ENCODE results near the gene CARD10. TPM values are rescaled to one million over a fixed set of nuclear protein-coding genes. Genes with fewer than 3 reads are reported as not detected.

Gene CARD10
- total and polyA plus RNA-seq, 8 donors = 10.3 to 19.7 (median 15.4) TPM

GRCh38 chr22:37491559-37492427 is 27.4 kb downstream of the CARD10 start:
- H3K27me3 ChIP-seq = no peaks in the 10 kb centered on the region
- H3K9me3 ChIP-seq = no peaks in the 10 kb centered on the region
- H3K36me3 ChIP-seq = peaks cover 0 to 22% of the 10 kb centered on the region in 2 donors
- no peak overlapping the region for H3K4me3 ChIP-seq
- TF ChIP-seq CTCF (IDR thresholded peaks at IDR 0.05) = no peak
- no peak for ATAC-seq
- no peak for DNase-seq
- no peak overlapping the region for H3K27ac ChIP-seq
- peaks cover 2 to 13% of the 10 kb centered on the region in 2 donors for H3K4me1 ChIP-seq
- intact Hi-C loops (cut with DNase I) = no loop called here

- H3K4me3 ChIP-seq = no peak overlapping the region
- H3K36me3 ChIP-seq = peaks cover 0 to 20% of the 10 kb centered on the region in 2 donors
- no peak for TF ChIP-seq CTCF (IDR thresholded peaks at IDR 0.05)
- H3K9me3 ChIP-seq = no peaks in the 10 kb centered on the region
- H3K27me3 ChIP-seq = no peaks in the 10 kb centered on the region
- peaks cover 9 to 20% of the 10 kb centered on the region in 2 donors for H3K4me1 ChIP-seq
- ATAC-seq (no peak), DNase-seq (no peak)
- H3K27ac ChIP-seq = no peak overlapping the region
- intact Hi-C loops (cut with DNase I) = no loop called here
These were observed 28.1 kb downstream of the CARD10 start for GRCh38 chr22:37491106-37491505.

- intact Hi-C loops (cut with DNase I) = no loop called here
- Histone ChIP-seq H3K4me3 (no peak overlapping the region), H3K36me3 (peaks cover 0 to 14% of the 10 kb centered on the region in 2 donors), H3K9me3 (no peaks in the 10 kb centered on the region), H3K4me1 (peaks cover 10 to 31% of the 10 kb centered on the region in 2 donors), H3K27ac (no peak overlapping the region), H3K27me3 (no peaks in the 10 kb centered on the region)
- ATAC-seq = no peak
- DNase-seq = no peak
- TF ChIP-seq CTCF (IDR thresholded peaks at IDR 0.05) = no peak
These were observed 29.2 kb downstream of the CARD10 start for GRCh38 chr22:37489983-37490382.

GRCh38 chr22:37488337-37489135 is 30.7 kb downstream of the CARD10 start:
- no peak for DNase-seq
- no peak overlapping the region for H3K4me3 ChIP-seq
- no peaks in the 10 kb centered on the region for H3K9me3 ChIP-seq
- no peak for ATAC-seq
- no peak overlapping the region for H3K27ac ChIP-seq
- H3K36me3 ChIP-seq = peaks cover 0 to 14% of the 10 kb centered on the region in 2 donors
- H3K4me1 ChIP-seq = peaks cover 17 to 43% of the 10 kb centered on the region in 2 donors
- intact Hi-C loops (cut with DNase I) = no loop called here
- no peaks in the 10 kb centered on the region for H3K27me3 ChIP-seq
- no peak for TF ChIP-seq CTCF (IDR thresholded peaks at IDR 0.05)

GRCh38 chr22:37487571-37487970 is 31.6 kb downstream of the CARD10 start:
- no peak overlapping the region for H3K27ac ChIP-seq
- no peak for ATAC-seq
- intact Hi-C loops (cut with DNase I) = no loop called here
- peaks cover 0 to 14% of the 10 kb centered on the region in 2 donors for H3K36me3 ChIP-seq
- no peak for DNase-seq
- peaks cover 20 to 46% of the 10 kb centered on the region in 2 donors for H3K4me1 ChIP-seq
- no peak overlapping the region for H3K4me3 ChIP-seq
- no peaks in the 10 kb centered on the region for H3K27me3 ChIP-seq
- TF ChIP-seq CTCF (IDR thresholded peaks at IDR 0.05) = no peak
- H3K9me3 ChIP-seq = no peaks in the 10 kb centered on the region
